MCF 10A (cell line): ENCODE measurements around the gene MYMK. TPM values are rescaled to one million over a fixed set of nuclear protein-coding genes. Genes with fewer than 3 reads are reported as not detected.

Source experiments
- BruUV-seq: library from RNA; stranded (reverse); fragments of 400-500 nt; replicated peaks from 2 replicates; lab custom pipeline; 2021; lab: Mats Ljungman, UMichigan
- CTCF ChIA-PET: fragments of 300-600 bp; sonication (Branson Sonifier 250); formaldehyde crosslinking; extraction: SDS; loops from one replicate; lab custom pipeline; 2021; ENCODE audit warnings: antibody characterized with exemption, inconsistent platforms; lab: Yijun Ruan, JAX
- POLR2A ChIA-PET: fragments of 300-600, 350-650 bp; sonication (Branson Sonifier 250); formaldehyde crosslinking; extraction: SDS; loops from one replicate; lab custom pipeline; 2020; ENCODE audit warnings: antibody characterized with exemption, inconsistent platforms; lab: Yijun Ruan, JAX
- DNase-seq: peaks from one replicate; pipeline ENCODE4 v3.0.0-alpha.2; 2018; ENCODE audit not compliant: unreplicated experiment
- H3K27ac Mint-ChIP-seq: one replicate; pipeline ENCODE4 v1.8.0; 2022; ENCODE audit warnings: mild to moderate bottlenecking, low read depth, mixed read lengths; ENCODE audit not compliant: unreplicated experiment
- H3K27me3 Mint-ChIP-seq: one replicate; pipeline ENCODE4 v1.8.0; 2022; ENCODE audit warnings: mixed read lengths; ENCODE audit not compliant: insufficient read depth, unreplicated experiment
- H3K36me3 Mint-ChIP-seq: one replicate; pipeline ENCODE4 v1.8.0; 2022; ENCODE audit warnings: mild to moderate bottlenecking, moderate library complexity, mixed read lengths; ENCODE audit not compliant: insufficient read depth, unreplicated experiment
- H3K4me1 Mint-ChIP-seq: one replicate; pipeline ENCODE4 v1.8.0; 2022; ENCODE audit warnings: mixed read lengths; ENCODE audit not compliant: insufficient read depth, unreplicated experiment
- H3K4me3 Mint-ChIP-seq: one replicate; pipeline ENCODE4 v1.8.0; 2022; ENCODE audit warnings: mild to moderate bottlenecking, moderate library complexity, mixed read lengths; ENCODE audit not compliant: unreplicated experiment
- H3K9me3 Mint-ChIP-seq: one replicate; pipeline ENCODE4 v1.8.0; 2022; ENCODE audit warnings: mixed read lengths; ENCODE audit not compliant: unreplicated experiment
- CTCF ChIP-seq: fragments of 200-600 bp; IDR thresholded peaks from one replicate; pipeline ENCODE4 v1.8.0; 2022; ENCODE audit warnings: antibody characterized with exemption, mild to moderate bottlenecking; ENCODE audit not compliant: unreplicated experiment
- intact Hi-C: fragments of 100-400 bp; cut with micrococcal nuclease; formaldehyde crosslinking; loops from 2 replicates; pipeline ENCODE4 v1.14.1; 2022
- total RNA-seq: library from RNA; stranded (reverse); gene quantifications from 2 replicates; pipeline ENCODE4 v1.2.3, GENCODE V29; 2022

Gene MYMK
- total RNA-seq, 1 experiment from 2014 or later, result not detected

- no peak for TF ChIP-seq CTCF
- intact Hi-C loops, result no loop called here
- Mint-ChIP-seq H3K9me3 (no peaks in the 10 kb centered on the region), H3K27me3 (no peaks in the 10 kb centered on the region), H3K36me3 (peaks cover 6% of the 10 kb centered on the region), H3K4me1 (no peaks in the 10 kb centered on the region), H3K27ac (no peak overlapping the region), H3K4me3 (no peak overlapping the region)
- CTCF ChIA-PET, result no interaction called here
- no TSS peak for BruUV-seq
- no peak for DNase-seq
- POLR2A ChIA-PET, result no interaction called here
These were observed 50.5 kb downstream of the MYMK start for GRCh38 chr9:133474215-133474614.

- Mint-ChIP-seq H3K36me3 (peaks cover 6% of the 10 kb centered on the region), H3K27me3 (no peaks in the 10 kb centered on the region), H3K27ac (no peak overlapping the region), H3K9me3 (no peaks in the 10 kb centered on the region), H3K4me3 (no peak overlapping the region), H3K4me1 (no peaks in the 10 kb centered on the region)
- intact Hi-C loops, result no loop called here
- no TSS peak for BruUV-seq
- no peak for TF ChIP-seq CTCF
- CTCF ChIA-PET, result interaction anchor here (0.6 kb wide), 1 partner anchor 470 kb away, joined by 3 read pairs; no protein-coding TSS in a partner anchor
- DNase-seq, result no peak
- POLR2A ChIA-PET, result no interaction called here
These were observed 51.0 kb downstream of the MYMK start for GRCh38 chr9:133473743-133474142.

- no peaks in the 10 kb centered on the region for H3K4me1 Mint-ChIP-seq
- intact Hi-C loops, result no loop called here
- H3K9me3 Mint-ChIP-seq, result no peaks in the 10 kb centered on the region
- H3K36me3 Mint-ChIP-seq, result peaks cover 6% of the 10 kb centered on the region
- ChIA-PET POLR2A (no interaction called here), CTCF (interaction anchor here (0.6 to 0.7 kb wide), 3 partner anchors 17 to 471 kb away, joined by 3 to 4 read pairs (median 4); no protein-coding TSS in a partner anchor)
- no peak for DNase-seq
- no peak overlapping the region for H3K4me3 Mint-ChIP-seq
- no peak for TF ChIP-seq CTCF
- no peak overlapping the region for H3K27ac Mint-ChIP-seq
- BruUV-seq, result no TSS peak
- no peaks in the 10 kb centered on the region for H3K27me3 Mint-ChIP-seq
These were observed 51.9 kb downstream of the MYMK start for GRCh38 chr9:133472753-133473378.

- no peak for DNase-seq
- CTCF ChIA-PET, result interaction anchor here (0.5 to 0.7 kb wide), 3 partner anchors 16 to 127 kb away, joined by 3 to 4 read pairs (median 4); no protein-coding TSS in a partner anchor
- no peaks in the 10 kb centered on the region for H3K4me1 Mint-ChIP-seq
- no peak overlapping the region for H3K4me3 Mint-ChIP-seq
- TF ChIP-seq CTCF, result no peak
- no peaks in the 10 kb centered on the region for H3K9me3 Mint-ChIP-seq
- H3K27me3 Mint-ChIP-seq, result no peaks in the 10 kb centered on the region
- POLR2A ChIA-PET, result no interaction called here
- no TSS peak for BruUV-seq
- H3K27ac Mint-ChIP-seq, result no peak overlapping the region
- intact Hi-C loops, result no loop called here
- H3K36me3 Mint-ChIP-seq, result peaks cover 6% of the 10 kb centered on the region
These were observed 52.5 kb downstream of the MYMK start for GRCh38 chr9:133472277-133472645.
